ENCODE results near the gene CACNB4. TPM values are rescaled to one million over a fixed set of nuclear protein-coding genes. Genes with fewer than 3 reads are reported as not detected.

The CACNB4 gene
- total and polyA plus RNA-seq, 2 of the 4 experiments (the other 2 are of a cell fraction) = 0.12 to 0.36 TPM

DNA sequence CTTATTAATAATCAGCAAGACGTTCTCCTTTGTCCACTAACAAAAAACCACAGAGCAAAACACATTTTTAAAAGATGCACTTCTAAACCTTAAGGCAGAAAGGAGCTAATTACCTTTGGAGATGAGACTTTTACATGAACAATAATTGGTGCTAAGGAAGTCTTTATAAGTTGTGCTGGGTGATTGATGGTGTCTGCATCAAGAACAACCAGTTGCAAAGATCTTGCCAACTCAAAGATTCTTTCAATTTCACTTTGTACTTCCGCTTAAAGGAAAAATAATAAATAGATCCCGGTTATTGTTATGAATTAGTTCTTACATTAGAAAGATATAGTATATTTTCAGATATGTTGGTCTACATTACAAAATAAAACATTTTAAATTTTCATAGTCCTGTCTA, 243.7 kb downstream of the CACNB4 start:
- Histone ChIP-seq H2BK5ac (ENCODE audit: low read depth, low read length, poor library complexity, severe bottlenecking) (no peak overlapping the region), H3K79me1 (ENCODE audit: low read depth in 1 of 2, low read length in 2 of 2) (no peaks in the 10 kb centered on the region), H4K5ac (ENCODE audit: low read depth, low read length) (no peak overlapping the region), H2AK9ac (replicated peaks; ENCODE audit: low read depth, low read length, poor library complexity) (no peak overlapping the region), H3K56ac (ENCODE audit: extremely low read depth, insufficient read depth, low read length) (no peak overlapping the region), H3K23ac (ENCODE audit: low read depth, low read length) (no peak overlapping the region), H4K20me1 (ENCODE audit: insufficient read depth, low read length) (no peaks in the 10 kb centered on the region), H2BK120ac (ENCODE audit: low read depth, low read length) (no peak overlapping the region), H3K18ac (ENCODE audit: low read depth, low read length) (no peak overlapping the region), H3K9me3 (ENCODE audit: control insufficient read depth, insufficient read depth, low read length) (no peaks in the 10 kb centered on the region), H2BK20ac (ENCODE audit: low read depth, low read length) (no peak overlapping the region), H3K4me3 (ENCODE audit: insufficient read depth, low read depth, low read length) (no peak overlapping the region), H3K4me1 (ENCODE audit: control insufficient read depth, insufficient read depth, low read length) (no peaks in the 10 kb centered on the region), H3K9me1 (ENCODE audit: insufficient read depth, low read length) (no peaks in the 10 kb centered on the region), H3K9ac (ENCODE audit: low read depth, low read length) (no peak overlapping the region), H3K27me3 (ENCODE audit: control insufficient read depth, insufficient read depth, low read length) (no peaks in the 10 kb centered on the region), H3K36me3 (ENCODE audit: control insufficient read depth, insufficient read depth, low read length) (no peaks in the 10 kb centered on the region), H3K4ac (ENCODE audit: low read depth, low read length) (no peak overlapping the region), H4K8ac (ENCODE audit: low read depth in 2 of 2, low read length in 2 of 2) (no peak overlapping the region), H3K27ac (ENCODE audit: insufficient read depth, low read length) (no peak overlapping the region), H2AFZ (replicated peaks; ENCODE audit: low read length, poor library complexity) (no peak overlapping the region), H3K4me2 (ENCODE audit: low read depth, low read length) (no peak overlapping the region), H4K91ac (ENCODE audit: insufficient read depth, low read depth, low read length) (no peak overlapping the region), H2BK15ac (ENCODE audit: low read depth, low read length) (no peak overlapping the region), H3K14ac (replicated peaks; ENCODE audit: low read depth, low read length) (no peak overlapping the region), H2AK5ac (ENCODE audit: low read depth, low read length) (no peak overlapping the region)
- TF ChIP-seq CHD1 (IDR thresholded peaks at IDR 0.05; ENCODE audit: low read depth, low read length) (no peak), FOS (IDR thresholded peaks at IDR 0.05; ENCODE audit: low read depth, low read length) (no peak), RAD21 (IDR thresholded peaks at IDR 0.05; ENCODE audit: low read length) (no peak), MXI1 (IDR thresholded peaks at IDR 0.05; ENCODE audit: borderline replicate concordance, low read depth, low read length) (no peak), RCOR1 (IDR thresholded peaks at IDR 0.05; ENCODE audit: insufficient replicate concordance, low read length) (no peak), BHLHE40 (IDR thresholded peaks at IDR 0.05; ENCODE audit: low read depth, low read length) (no peak), CEBPB (IDR thresholded peaks at IDR 0.05; ENCODE audit: low read depth, low read length) (no peak), SMC3 (IDR thresholded peaks at IDR 0.05; ENCODE audit: low read depth, low read length) (no peak), MAZ (IDR thresholded peaks at IDR 0.05; ENCODE audit: borderline replicate concordance, low read depth, low read length) (no peak), NFE2L2 (IDR thresholded peaks at IDR 0.05; ENCODE audit: low read depth, low read length) (no peak), RFX5 (IDR thresholded peaks at IDR 0.05; ENCODE audit: low read depth, low read length) (no peak), MAFK (IDR thresholded peaks at IDR 0.05; ENCODE audit: low read depth, low read length) (no peak), POLR2A (IDR thresholded peaks at IDR 0.05; ENCODE audit: low read depth, low read length) (no peak)
- TF ChIP-seq, protein P1, sequence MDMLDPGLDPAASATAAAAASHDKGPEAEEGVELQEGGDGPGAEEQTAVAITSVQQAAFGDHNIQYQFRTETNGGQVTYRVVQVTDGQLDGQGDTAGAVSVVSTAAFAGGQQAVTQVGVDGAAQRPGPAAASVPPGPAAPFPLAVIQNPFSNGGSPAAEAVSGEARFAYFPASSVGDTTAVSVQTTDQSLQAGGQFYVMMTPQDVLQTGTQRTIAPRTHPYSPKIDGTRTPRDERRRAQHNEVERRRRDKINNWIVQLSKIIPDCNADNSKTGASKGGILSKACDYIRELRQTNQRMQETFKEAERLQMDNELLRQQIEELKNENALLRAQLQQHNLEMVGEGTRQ (IDR thresholded peaks at IDR 0.05; ENCODE audit: low read depth, low read length) = no peak
- TF ChIP-seq, protein P2, sequence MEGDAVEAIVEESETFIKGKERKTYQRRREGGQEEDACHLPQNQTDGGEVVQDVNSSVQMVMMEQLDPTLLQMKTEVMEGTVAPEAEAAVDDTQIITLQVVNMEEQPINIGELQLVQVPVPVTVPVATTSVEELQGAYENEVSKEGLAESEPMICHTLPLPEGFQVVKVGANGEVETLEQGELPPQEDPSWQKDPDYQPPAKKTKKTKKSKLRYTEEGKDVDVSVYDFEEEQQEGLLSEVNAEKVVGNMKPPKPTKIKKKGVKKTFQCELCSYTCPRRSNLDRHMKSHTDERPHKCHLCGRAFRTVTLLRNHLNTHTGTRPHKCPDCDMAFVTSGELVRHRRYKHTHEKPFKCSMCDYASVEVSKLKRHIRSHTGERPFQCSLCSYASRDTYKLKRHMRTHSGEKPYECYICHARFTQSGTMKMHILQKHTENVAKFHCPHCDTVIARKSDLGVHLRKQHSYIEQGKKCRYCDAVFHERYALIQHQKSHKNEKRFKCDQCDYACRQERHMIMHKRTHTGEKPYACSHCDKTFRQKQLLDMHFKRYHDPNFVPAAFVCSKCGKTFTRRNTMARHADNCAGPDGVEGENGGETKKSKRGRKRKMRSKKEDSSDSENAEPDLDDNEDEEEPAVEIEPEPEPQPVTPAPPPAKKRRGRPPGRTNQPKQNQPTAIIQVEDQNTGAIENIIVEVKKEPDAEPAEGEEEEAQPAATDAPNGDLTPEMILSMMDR (conservative IDR thresholded peaks at IDR 0.05; ENCODE audit: low read depth, low read length) = no peak
- TF ChIP-seq, protein P3, sequence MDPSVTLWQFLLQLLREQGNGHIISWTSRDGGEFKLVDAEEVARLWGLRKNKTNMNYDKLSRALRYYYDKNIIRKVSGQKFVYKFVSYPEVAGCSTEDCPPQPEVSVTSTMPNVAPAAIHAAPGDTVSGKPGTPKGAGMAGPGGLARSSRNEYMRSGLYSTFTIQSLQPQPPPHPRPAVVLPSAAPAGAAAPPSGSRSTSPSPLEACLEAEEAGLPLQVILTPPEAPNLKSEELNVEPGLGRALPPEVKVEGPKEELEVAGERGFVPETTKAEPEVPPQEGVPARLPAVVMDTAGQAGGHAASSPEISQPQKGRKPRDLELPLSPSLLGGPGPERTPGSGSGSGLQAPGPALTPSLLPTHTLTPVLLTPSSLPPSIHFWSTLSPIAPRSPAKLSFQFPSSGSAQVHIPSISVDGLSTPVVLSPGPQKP (IDR thresholded peaks at IDR 0.05; ENCODE audit: borderline replicate concordance, low read depth, low read length) = no peak
- intact Hi-C loops (cut with micrococcal nuclease) = no loop called here
- BruUV-seq (replicated peaks) = no TSS peak
- ChIA-PET CTCF (no interaction called here), POLR2A (ENCODE audit: unreplicated experiment) (no interaction called here)
- in situ Hi-C loops (cut with MboI; ENCODE audit: low sequenced_read_pairs) = no loop called here
- no CpG with 5 or more reads among the region's 3 CpGs for WGBS, 2 experiments (ENCODE audit: extremely low coverage in 2 of 2, insufficient read length in 1 of 2)
- dilution Hi-C loops (cut with HindIII; ENCODE audit: low sequenced_read_pairs, unreplicated experiment) = no loop called here
- no peak for DNase-seq
- no peak for ATAC-seq (ENCODE audit: low read depth)
